ENCODE data around the gene IL21.
"Not testable (repeated sequence)": the region's sequence is repeated elsewhere in the genome, so short reads cannot be mapped to it uniquely, and the experiment has no call there.

The IL21 gene

GRCh38 chr4:122577808-122578781 is 42.8 kb downstream of the IL21 start:
- peak; percentile 37 for DNase-seq (ENCODE audit: low read depth)

GRCh38 chr4:122577189-122577553 is 43.7 kb downstream of the IL21 start:
- DNase-seq (ENCODE audit: low read depth) = no peak

- no peak for DNase-seq (ENCODE audit: low read depth)
These were observed 44.3 kb downstream of the IL21 start for GRCh38 chr4:122576261-122577188.

GRCh38 chr4:122574347-122574746 is 46.5 kb downstream of the IL21 start:
- DNase-seq (ENCODE audit: low read depth) = not testable (repeated sequence)

GRCh38 chr4:122562449-122562848 is 58.4 kb downstream of the IL21 start:
- DNase-seq (ENCODE audit: low read depth) = no peak
